HepG2 (cell line): Measurements from ENCODE around the gene CUL7. TPM values are rescaled to one million over a fixed set of nuclear protein-coding genes. Genes with fewer than 3 reads are reported as not detected.

Source experiments
- ASH2L ChIP-seq: fragments of 300-600, 200-600 bp; sonication (generic); IDR thresholded peaks from 2 replicates; pipeline ENCODE4 v1.7.0; 2017; ENCODE audit warnings: low read depth, mild to moderate bottlenecking, moderate library complexity, mixed read lengths, low read length; ENCODE audit not compliant: insufficient read length
- HDAC1 ChIP-seq: sonication (generic); formaldehyde crosslinking; IDR thresholded peaks from 2 replicates; pipeline ENCODE4 v1.5.1; 2020; ENCODE audit warnings: mild to moderate bottlenecking, missing genetic modification reagents
- NPAS2 ChIP-seq: sonication (generic); formaldehyde crosslinking; IDR thresholded peaks from 2 replicates; pipeline ENCODE4 v1.8.0; 2022; ENCODE audit warnings: mild to moderate bottlenecking, missing genetic modification reagents, borderline replicate concordance
- SAP130 ChIP-seq: IDR thresholded peaks from 2 replicates; pipeline ENCODE4 v1.6.1; 2016; ENCODE audit warnings: low read depth
- SRY ChIP-seq: sonication (generic); formaldehyde crosslinking; IDR thresholded peaks from 2 replicates; pipeline ENCODE4 v1.8.0; 2022; ENCODE audit warnings: mild to moderate bottlenecking, missing genetic modification reagents
- ZIK1 ChIP-seq: sonication (generic); formaldehyde crosslinking; IDR thresholded peaks from 2 replicates; pipeline ENCODE4 v1.5.0; 2020; ENCODE audit warnings: mild to moderate bottlenecking, low read depth, missing genetic modification reagents, borderline replicate concordance
- ZNF17 ChIP-seq: sonication (generic); formaldehyde crosslinking; IDR thresholded peaks from 2 replicates; pipeline ENCODE4 v1.5.0; 2020; ENCODE audit warnings: mild to moderate bottlenecking, missing genetic modification reagents
- ZNF333 ChIP-seq: sonication (generic); formaldehyde crosslinking; IDR thresholded peaks from 2 replicates; pipeline ENCODE4 v1.4.0; 2020; ENCODE audit warnings: mild to moderate bottlenecking, missing genetic modification reagents, borderline replicate concordance
- ZNF350 ChIP-seq: sonication (generic); formaldehyde crosslinking; IDR thresholded peaks from 2 replicates; pipeline ENCODE4 v1.4.0; 2020; ENCODE audit warnings: mild to moderate bottlenecking, low read depth, missing genetic modification reagents, borderline replicate concordance
- ZNF543 ChIP-seq: sonication (generic); formaldehyde crosslinking; IDR thresholded peaks from 2 replicates; pipeline ENCODE4 v1.4.0; 2020; ENCODE audit warnings: mild to moderate bottlenecking, missing genetic modification reagents
- ZNF549 ChIP-seq: sonication (generic); formaldehyde crosslinking; IDR thresholded peaks from 2 replicates; pipeline ENCODE4 v1.5.0; 2020; ENCODE audit warnings: missing genetic modification reagents
- ZNF569 ChIP-seq: sonication (generic); formaldehyde crosslinking; IDR thresholded peaks from 2 replicates; pipeline ENCODE4 v1.5.0; 2020; ENCODE audit warnings: mild to moderate bottlenecking, missing genetic modification reagents, moderate library complexity, borderline replicate concordance
- ZNF761 ChIP-seq: sonication (generic); formaldehyde crosslinking; conservative IDR thresholded peaks from 2 replicates; pipeline ENCODE4 v1.4.0; 2020; ENCODE audit warnings: mild to moderate bottlenecking, missing genetic modification reagents
- polyA plus RNA-seq, 8 experiments: library from polyadenylated mRNA; depleted of rRNA in 3 of 8; stranded (reverse) in 7 of 8; unstranded in 1 of 8; fragments of >200 nt; fragmentation: Illumina TruSeq in 4 of 8; extraction: Trizol in 4 of 8; gene quantifications; 2 replicates each; pipeline versions ENCODE4 v1.2.1 to v1.2.3, GENCODE V29; 2011 to 2016; ENCODE audit warnings: low read depth in 4 of 8, missing spikeins in 1 of 8, mixed read lengths in 1 of 8; ENCODE audit not compliant: insufficient read depth in 1 of 8
- total RNA-seq, 5 experiments: library from RNA; depleted of rRNA; stranded (reverse); fragments of >200 nt; fragmentation: Illumina TruSeq; extraction: Trizol; gene quantifications; 2 replicates each; pipeline ENCODE4 v1.2.3, GENCODE V29; 2016; ENCODE audit warnings: low read depth in 1 of 5
- TF ChIP-seq, protein P1 (sequence below): IDR thresholded peaks from 2 replicates; pipeline ENCODE4 v1.4.0; 2020; ENCODE audit warnings: mild to moderate bottlenecking, missing genetic modification reagents
- TF ChIP-seq, protein P2 (sequence below): sonication (generic); formaldehyde crosslinking; IDR thresholded peaks from 2 replicates; pipeline ENCODE4 v1.8.1; 2023; ENCODE audit warnings: mild to moderate bottlenecking, missing genetic modification reagents, borderline replicate concordance
- TF ChIP-seq, protein P3 (sequence below): sonication (generic); formaldehyde crosslinking; IDR thresholded peaks from 2 replicates; pipeline ENCODE4 v1.4.0; 2020; ENCODE audit warnings: mild to moderate bottlenecking, missing genetic modification reagents
- TF ChIP-seq, protein P4 (sequence below): sonication (generic); formaldehyde crosslinking; IDR thresholded peaks from 2 replicates; pipeline ENCODE4 v1.8.0; 2022; ENCODE audit warnings: missing genetic modification reagents, mild to moderate bottlenecking, inconsistent platforms, borderline replicate concordance
- TF ChIP-seq, protein P5 (sequence below): sonication (generic); formaldehyde crosslinking; IDR thresholded peaks from 2 replicates; pipeline ENCODE4 v1.4.0; 2020; ENCODE audit warnings: missing genetic modification reagents, borderline replicate concordance

The CUL7 gene
- total and polyA plus RNA-seq, 2 of the 13 experiments (the other 11 are each of a cell fraction or from before 2014, with no cell fraction given): 32.0 to 60.7 TPM

DNA sequence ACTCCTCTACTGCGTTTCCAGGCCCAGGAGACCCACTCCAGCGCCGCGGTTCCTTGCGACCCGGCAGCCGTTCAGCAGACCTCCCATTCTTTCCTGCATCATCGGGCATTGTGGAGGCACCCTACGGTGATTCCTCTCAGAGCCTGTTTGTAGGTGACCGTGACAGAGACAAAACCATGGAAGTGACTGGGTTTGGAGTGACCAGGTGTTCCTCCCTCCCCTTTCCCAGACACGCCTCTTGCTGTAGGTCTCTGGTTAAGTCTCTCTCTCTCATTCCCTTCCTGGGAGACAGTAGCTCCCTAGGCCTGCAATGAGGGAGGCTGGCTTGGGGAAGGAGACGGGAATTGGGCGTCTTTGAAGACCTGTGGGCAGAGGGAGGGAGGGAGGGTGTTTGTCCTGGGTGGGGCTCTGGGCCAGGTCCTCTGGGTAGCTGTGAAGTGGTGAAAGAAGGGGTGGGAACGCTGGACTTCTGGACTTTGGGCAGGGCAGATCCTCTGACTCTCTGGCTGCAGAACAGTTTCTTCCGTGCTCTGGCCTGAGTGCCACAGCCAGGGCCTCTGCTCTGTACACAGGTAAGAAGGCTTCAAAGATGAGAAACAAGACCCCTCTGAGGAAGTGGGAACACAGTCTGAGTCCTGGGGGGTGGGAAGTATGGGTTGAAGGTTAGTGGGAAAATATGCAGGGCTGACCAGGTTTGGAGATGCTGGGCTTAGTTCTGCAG, 6.5 kb upstream of the CUL7 start (continued):
- TF ChIP-seq, protein P1, sequence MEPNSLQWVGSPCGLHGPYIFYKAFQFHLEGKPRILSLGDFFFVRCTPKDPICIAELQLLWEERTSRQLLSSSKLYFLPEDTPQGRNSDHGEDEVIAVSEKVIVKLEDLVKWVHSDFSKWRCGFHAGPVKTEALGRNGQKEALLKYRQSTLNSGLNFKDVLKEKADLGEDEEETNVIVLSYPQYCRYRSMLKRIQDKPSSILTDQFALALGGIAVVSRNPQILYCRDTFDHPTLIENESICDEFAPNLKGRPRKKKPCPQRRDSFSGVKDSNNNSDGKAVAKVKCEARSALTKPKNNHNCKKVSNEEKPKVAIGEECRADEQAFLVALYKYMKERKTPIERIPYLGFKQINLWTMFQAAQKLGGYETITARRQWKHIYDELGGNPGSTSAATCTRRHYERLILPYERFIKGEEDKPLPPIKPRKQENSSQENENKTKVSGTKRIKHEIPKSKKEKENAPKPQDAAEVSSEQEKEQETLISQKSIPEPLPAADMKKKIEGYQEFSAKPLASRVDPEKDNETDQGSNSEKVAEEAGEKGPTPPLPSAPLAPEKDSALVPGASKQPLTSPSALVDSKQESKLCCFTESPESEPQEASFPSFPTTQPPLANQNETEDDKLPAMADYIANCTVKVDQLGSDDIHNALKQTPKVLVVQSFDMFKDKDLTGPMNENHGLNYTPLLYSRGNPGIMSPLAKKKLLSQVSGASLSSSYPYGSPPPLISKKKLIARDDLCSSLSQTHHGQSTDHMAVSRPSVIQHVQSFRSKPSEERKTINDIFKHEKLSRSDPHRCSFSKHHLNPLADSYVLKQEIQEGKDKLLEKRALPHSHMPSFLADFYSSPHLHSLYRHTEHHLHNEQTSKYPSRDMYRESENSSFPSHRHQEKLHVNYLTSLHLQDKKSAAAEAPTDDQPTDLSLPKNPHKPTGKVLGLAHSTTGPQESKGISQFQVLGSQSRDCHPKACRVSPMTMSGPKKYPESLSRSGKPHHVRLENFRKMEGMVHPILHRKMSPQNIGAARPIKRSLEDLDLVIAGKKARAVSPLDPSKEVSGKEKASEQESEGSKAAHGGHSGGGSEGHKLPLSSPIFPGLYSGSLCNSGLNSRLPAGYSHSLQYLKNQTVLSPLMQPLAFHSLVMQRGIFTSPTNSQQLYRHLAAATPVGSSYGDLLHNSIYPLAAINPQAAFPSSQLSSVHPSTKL (CRISPR knock-in tag): peak; percentile 64
- TF ChIP-seq, protein P2, sequence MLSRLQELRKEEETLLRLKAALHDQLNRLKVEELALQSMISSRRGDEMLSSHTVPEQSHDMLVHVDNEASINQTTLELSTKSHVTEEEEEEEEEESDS (CRISPR knock-in tag): peak; percentile 74; the same call in 1 of the 2 replicates
- peak; percentile 54; the same call in 1 of the 2 replicates for TF ChIP-seq SRY (CRISPR knock-in tag)
- TF ChIP-seq, protein P3, sequence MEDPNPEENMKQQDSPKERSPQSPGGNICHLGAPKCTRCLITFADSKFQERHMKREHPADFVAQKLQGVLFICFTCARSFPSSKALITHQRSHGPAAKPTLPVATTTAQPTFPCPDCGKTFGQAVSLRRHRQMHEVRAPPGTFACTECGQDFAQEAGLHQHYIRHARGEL: no peak
- TF ChIP-seq NPAS2 (CRISPR knock-in tag): no peak
- TF ChIP-seq ZNF543 (CRISPR knock-in tag): peak; percentile 66; the same call in 1 of the 2 replicates
- TF ChIP-seq HDAC1 (CRISPR knock-in tag): peak; percentile 85
- TF ChIP-seq ZNF549 (CRISPR knock-in tag): no peak
- TF ChIP-seq, protein P4, sequence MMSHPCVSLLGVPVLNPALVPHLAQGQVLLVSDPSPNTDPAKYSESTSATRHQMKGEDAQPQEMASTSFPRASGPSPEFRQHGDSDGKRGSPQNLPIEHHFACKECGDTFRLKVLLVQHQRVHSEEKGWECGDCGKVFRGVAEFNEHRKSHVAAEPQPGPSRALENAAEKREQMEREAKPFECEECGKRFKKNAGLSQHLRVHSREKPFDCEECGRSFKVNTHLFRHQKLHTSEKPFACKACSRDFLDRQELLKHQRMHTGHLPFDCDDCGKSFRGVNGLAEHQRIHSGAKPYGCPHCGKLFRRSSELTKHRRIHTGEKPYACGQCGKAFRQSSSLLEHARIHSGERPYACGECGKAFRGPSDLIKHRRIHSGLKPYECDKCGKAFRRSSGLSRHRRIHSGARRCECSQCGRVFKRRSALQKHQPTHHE (CRISPR knock-in tag): peak; percentile 63; the same call in 1 of the 2 replicates
- TF ChIP-seq ASH2L: peak; percentile 24
- TF ChIP-seq ZNF350 (CRISPR knock-in tag): peak; percentile 78; the same call in 1 of the 2 replicates
- 0 out of 2 replicates have a peak, but pooled peaks have one; percentile 50 for TF ChIP-seq ZNF333 (CRISPR knock-in tag)
- TF ChIP-seq ZNF569 (CRISPR knock-in tag): no peak
- TF ChIP-seq ZNF761: 0 out of 2 replicates have a peak, but pooled peaks have one; percentile 22
- TF ChIP-seq, protein P5, sequence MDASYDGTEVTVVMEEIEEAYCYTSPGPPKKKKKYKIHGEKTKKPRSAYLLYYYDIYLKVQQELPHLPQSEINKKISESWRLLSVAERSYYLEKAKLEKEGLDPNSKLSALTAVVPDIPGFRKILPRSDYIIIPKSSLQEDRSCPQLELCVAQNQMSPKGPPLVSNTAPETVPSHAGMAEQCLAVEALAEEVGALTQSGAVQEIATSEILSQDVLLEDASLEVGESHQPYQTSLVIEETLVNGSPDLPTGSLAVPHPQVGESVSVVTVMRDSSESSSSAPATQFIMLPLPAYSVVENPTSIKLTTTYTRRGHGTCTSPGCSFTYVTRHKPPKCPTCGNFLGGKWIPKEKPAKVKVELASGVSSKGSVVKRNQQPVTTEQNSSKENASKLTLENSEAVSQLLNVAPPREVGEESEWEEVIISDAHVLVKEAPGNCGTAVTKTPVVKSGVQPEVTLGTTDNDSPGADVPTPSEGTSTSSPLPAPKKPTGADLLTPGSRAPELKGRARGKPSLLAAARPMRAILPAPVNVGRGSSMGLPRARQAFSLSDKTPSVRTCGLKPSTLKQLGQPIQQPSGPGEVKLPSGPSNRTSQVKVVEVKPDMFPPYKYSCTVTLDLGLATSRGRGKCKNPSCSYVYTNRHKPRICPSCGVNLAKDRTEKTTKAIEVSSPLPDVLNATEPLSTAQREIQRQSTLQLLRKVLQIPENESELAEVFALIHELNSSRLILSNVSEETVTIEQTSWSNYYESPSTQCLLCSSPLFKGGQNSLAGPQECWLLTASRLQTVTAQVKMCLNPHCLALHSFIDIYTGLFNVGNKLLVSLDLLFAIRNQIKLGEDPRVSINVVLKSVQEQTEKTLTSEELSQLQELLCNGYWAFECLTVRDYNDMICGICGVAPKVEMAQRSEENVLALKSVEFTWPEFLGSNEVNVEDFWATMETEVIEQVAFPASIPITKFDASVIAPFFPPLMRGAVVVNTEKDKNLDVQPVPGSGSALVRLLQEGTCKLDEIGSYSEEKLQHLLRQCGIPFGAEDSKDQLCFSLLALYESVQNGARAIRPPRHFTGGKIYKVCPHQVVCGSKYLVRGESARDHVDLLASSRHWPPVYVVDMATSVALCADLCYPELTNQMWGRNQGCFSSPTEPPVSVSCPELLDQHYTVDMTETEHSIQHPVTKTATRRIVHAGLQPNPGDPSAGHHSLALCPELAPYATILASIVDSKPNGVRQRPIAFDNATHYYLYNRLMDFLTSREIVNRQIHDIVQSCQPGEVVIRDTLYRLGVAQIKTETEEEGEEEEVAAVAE (CRISPR knock-in tag): peak; percentile 35; the same call in 1 of the 2 replicates
- TF ChIP-seq SAP130 (CRISPR knock-in tag): peak; percentile 86
- no peak for TF ChIP-seq ZNF17 (CRISPR knock-in tag)
- TF ChIP-seq ZIK1 (CRISPR knock-in tag): peak; percentile 84
